Measurements from ENCODE around the gene RGP1.

RGP1 gene

DNA sequence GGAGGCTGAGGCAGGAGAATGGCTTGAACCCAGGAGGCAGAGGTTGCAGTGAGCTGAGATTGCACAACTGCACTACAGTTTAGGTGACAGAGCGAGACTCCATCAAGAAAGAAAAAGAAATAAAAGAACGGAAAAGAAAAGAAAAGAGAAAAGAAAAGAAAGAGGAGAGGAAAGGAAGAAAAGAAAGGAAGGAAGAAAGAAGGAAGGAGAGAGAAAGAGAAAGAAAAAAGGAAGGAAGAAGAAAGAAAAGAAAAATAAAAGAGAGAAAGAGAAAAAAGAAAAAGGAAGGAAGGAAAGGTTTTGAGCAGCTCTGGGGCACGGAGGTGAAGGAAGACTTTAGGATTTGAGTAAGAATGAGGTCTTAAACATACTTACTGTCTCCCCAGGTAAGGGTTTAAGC is 35.5 kb upstream of the RGP1 start:
- H2AFZ ChIP-seq (ENCODE audit: low read depth, low read length), result no peak overlapping the region
- no peak overlapping the region for H3K4me3 ChIP-seq (ENCODE audit: low read length)
- H3K4me2 ChIP-seq (ENCODE audit: low read length), result no peak overlapping the region
- peaks cover 70% of the 10 kb centered on the region for H3K36me3 ChIP-seq (replicated peaks; ENCODE audit: low read depth, low read length)
- H4K20me1 ChIP-seq (ENCODE audit: insufficient read depth, low read length), result no peaks in the 10 kb centered on the region
- no peak overlapping the region for H3K9ac ChIP-seq (ENCODE audit: low read length)
- no peaks in the 10 kb centered on the region for H3K9me3 ChIP-seq (ENCODE audit: insufficient read depth, low read length)
- H3K27me3 ChIP-seq (ENCODE audit: low read depth, low read length), result no peaks in the 10 kb centered on the region
- H3K27ac ChIP-seq (ENCODE audit: low read length), result no peak overlapping the region
- H3K79me2 ChIP-seq (ENCODE audit: low read length), result no peaks in the 10 kb centered on the region
- no peaks in the 10 kb centered on the region for H3K4me1 ChIP-seq (ENCODE audit: low read length)
- TF ChIP-seq, protein P1, sequence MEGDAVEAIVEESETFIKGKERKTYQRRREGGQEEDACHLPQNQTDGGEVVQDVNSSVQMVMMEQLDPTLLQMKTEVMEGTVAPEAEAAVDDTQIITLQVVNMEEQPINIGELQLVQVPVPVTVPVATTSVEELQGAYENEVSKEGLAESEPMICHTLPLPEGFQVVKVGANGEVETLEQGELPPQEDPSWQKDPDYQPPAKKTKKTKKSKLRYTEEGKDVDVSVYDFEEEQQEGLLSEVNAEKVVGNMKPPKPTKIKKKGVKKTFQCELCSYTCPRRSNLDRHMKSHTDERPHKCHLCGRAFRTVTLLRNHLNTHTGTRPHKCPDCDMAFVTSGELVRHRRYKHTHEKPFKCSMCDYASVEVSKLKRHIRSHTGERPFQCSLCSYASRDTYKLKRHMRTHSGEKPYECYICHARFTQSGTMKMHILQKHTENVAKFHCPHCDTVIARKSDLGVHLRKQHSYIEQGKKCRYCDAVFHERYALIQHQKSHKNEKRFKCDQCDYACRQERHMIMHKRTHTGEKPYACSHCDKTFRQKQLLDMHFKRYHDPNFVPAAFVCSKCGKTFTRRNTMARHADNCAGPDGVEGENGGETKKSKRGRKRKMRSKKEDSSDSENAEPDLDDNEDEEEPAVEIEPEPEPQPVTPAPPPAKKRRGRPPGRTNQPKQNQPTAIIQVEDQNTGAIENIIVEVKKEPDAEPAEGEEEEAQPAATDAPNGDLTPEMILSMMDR (IDR thresholded peaks at IDR 0.05; ENCODE audit: low read depth, low read length), result no peak
- no peak for TF ChIP-seq EZH2phosphoT487 (IDR thresholded peaks at IDR 0.05; ENCODE audit: low read depth)

GRCh38 chr9:35714123-35714522 is 35.0 kb upstream of the RGP1 start:
- no peaks in the 10 kb centered on the region for H4K20me1 ChIP-seq (ENCODE audit: insufficient read depth, low read length)
- no peak overlapping the region for H3K4me2 ChIP-seq (ENCODE audit: low read length)
- no peak overlapping the region for H2AFZ ChIP-seq (ENCODE audit: low read depth, low read length)
- H3K4me1 ChIP-seq (ENCODE audit: low read length), result no peaks in the 10 kb centered on the region
- H3K27ac ChIP-seq (ENCODE audit: low read length), result no peak overlapping the region
- peaks cover 74% of the 10 kb centered on the region for H3K36me3 ChIP-seq (replicated peaks; ENCODE audit: low read depth, low read length)
- no peaks in the 10 kb centered on the region for H3K9me3 ChIP-seq (ENCODE audit: insufficient read depth, low read length)
- no peak for TF ChIP-seq EZH2phosphoT487 (IDR thresholded peaks at IDR 0.05; ENCODE audit: low read depth)
- TF ChIP-seq, protein P1 (IDR thresholded peaks at IDR 0.05; ENCODE audit: low read depth, low read length), result no peak
- no peak overlapping the region for H3K4me3 ChIP-seq (ENCODE audit: low read length)
- H3K27me3 ChIP-seq (ENCODE audit: low read depth, low read length), result no peaks in the 10 kb centered on the region
- H3K9ac ChIP-seq (ENCODE audit: low read length), result no peak overlapping the region
- no peaks in the 10 kb centered on the region for H3K79me2 ChIP-seq (ENCODE audit: low read length)

DNA sequence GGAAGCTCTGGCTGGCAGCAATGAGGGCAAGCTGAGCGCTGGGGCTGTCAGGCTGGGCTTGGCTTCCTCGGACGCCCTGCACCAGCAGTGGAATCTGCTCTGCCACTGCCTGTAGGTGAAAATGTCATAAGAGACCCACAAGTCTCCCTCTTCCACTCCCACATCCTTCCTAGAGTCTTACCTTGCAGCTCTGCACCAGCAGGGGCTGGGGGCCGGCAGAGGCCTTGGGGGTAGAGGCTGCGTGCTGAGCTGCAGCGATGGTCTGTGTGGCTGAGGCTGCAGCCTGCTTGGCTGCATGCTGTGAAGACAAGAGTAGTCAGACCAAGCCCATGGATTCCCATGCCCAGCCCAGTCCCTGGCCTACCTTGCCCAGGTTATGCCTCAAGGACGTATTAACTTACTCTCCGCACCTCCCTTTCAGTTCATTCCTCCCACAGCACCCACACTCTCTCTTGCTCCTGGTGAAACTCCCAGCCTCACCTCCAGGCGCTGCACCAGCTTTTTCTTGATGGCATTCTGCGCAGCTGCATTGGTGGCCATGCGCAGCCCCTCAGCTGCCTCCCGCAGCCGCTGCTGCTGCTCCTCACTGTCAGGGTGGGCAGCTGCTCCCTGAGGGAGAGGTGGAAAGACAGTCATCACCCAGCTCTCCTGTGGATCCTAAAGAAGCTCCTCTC is 34.4 kb upstream of the RGP1 start:
- no peak overlapping the region for H3K4me3 ChIP-seq (ENCODE audit: low read length)
- no peak overlapping the region for H3K27ac ChIP-seq (ENCODE audit: low read length)
- no peaks in the 10 kb centered on the region for H4K20me1 ChIP-seq (ENCODE audit: insufficient read depth, low read length)
- no peaks in the 10 kb centered on the region for H3K79me2 ChIP-seq (ENCODE audit: low read length)
- no peaks in the 10 kb centered on the region for H3K27me3 ChIP-seq (ENCODE audit: low read depth, low read length)
- H3K4me2 ChIP-seq (ENCODE audit: low read length), result no peak overlapping the region
- H3K9me3 ChIP-seq (ENCODE audit: insufficient read depth, low read length), result no peaks in the 10 kb centered on the region
- peaks cover 77% of the 10 kb centered on the region for H3K36me3 ChIP-seq (replicated peaks; ENCODE audit: low read depth, low read length)
- TF ChIP-seq EZH2phosphoT487 (IDR thresholded peaks at IDR 0.05; ENCODE audit: low read depth), result no peak
- TF ChIP-seq, protein P1 (IDR thresholded peaks at IDR 0.05; ENCODE audit: low read depth, low read length), result no peak
- no peaks in the 10 kb centered on the region for H3K4me1 ChIP-seq (ENCODE audit: low read length)
- no peak overlapping the region for H3K9ac ChIP-seq (ENCODE audit: low read length)
- no peak overlapping the region for H2AFZ ChIP-seq (ENCODE audit: low read depth, low read length)

DNA sequence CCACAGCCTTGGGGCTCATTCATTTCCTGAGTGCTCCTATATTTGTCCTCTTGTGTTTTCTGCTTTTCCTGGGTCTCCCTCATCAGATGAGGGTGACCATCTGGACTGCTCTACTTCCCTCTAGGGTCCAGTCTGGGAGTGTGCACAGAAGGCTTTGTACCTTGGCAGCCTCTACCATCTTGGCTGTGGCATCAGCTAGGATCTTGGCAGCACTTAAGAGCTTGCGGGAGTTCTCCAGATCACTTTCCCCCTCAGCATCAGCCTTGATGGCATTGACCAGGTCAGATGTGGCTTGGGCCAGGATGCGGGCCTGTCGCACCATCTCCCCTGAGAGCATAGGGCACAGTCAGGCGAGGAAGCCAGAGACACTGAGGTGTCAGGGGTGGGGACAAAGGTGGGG is 32.9 kb upstream of the RGP1 start:
- Histone ChIP-seq H3K79me2 (ENCODE audit: low read length) (no peaks in the 10 kb centered on the region), H3K36me3 (replicated peaks; ENCODE audit: low read depth, low read length) (peaks cover 80% of the 10 kb centered on the region), H2AFZ (ENCODE audit: low read depth, low read length) (no peak overlapping the region), H3K4me1 (ENCODE audit: low read length) (no peaks in the 10 kb centered on the region), H3K4me3 (ENCODE audit: low read length) (no peak overlapping the region), H3K27me3 (ENCODE audit: low read depth, low read length) (no peaks in the 10 kb centered on the region), H3K27ac (ENCODE audit: low read length) (no peak overlapping the region), H3K9me3 (ENCODE audit: insufficient read depth, low read length) (no peaks in the 10 kb centered on the region), H3K4me2 (ENCODE audit: low read length) (no peak overlapping the region), H4K20me1 (ENCODE audit: insufficient read depth, low read length) (no peaks in the 10 kb centered on the region), H3K9ac (ENCODE audit: low read length) (no peak overlapping the region)
- TF ChIP-seq EZH2phosphoT487 (IDR thresholded peaks at IDR 0.05; ENCODE audit: low read depth), result no peak
- TF ChIP-seq, protein P1 (IDR thresholded peaks at IDR 0.05; ENCODE audit: low read depth, low read length), result no peak

Data from OCI-LY3 (cell line).